Measurements from ENCODE around the gene OR6N1.

DNA sequence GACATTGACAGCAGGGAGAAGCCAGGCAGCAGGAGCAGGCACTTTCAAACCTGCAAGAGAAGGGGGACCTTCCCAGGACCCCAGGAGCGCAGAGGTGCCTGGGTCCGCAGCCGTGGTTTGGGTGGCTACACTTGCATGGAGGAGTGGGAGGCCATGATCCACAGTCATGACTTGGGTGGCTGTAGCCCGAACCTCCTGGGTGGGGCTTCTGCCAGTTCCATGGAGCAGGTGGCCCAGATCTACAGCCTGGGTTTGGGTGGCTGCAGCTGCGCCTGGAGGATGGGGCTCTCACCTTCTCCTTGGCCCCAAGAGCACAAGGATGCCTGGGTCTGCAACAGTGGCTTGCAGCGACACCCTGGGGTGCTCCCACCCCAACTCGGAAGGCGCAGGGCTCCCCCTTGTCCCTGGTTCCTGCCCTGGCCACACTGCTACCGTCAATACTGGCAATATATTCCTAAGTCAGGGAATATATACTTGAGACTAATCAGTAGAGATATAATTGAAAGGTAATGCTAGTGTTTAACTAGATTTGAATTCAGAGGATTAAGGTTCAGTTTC is 19.8 kb downstream of the OR6N1 start:
- TF ChIP-seq ZNF274 (IDR thresholded peaks at IDR 0.05; ENCODE audit: low read depth, low read length) = no peak
- TF ChIP-seq YY1 (IDR thresholded peaks at IDR 0.05; ENCODE audit: insufficient read depth, insufficient read length) = no peak

All from NT2/D1 (cell line).